GM21367 (cell line): ENCODE measurements around the gene SOX13.
"Not testable (repeated sequence)": the region's sequence is repeated elsewhere in the genome, so short reads cannot be mapped to it uniquely, and the experiment has no call there.

Experiments used
- ATAC-seq: cut with Tn5 transposase; IDR thresholded peaks from one replicate; pipeline ENCODE4 v1.9.1; 2021; ENCODE audit not compliant: unreplicated experiment

The SOX13 gene

DNA sequence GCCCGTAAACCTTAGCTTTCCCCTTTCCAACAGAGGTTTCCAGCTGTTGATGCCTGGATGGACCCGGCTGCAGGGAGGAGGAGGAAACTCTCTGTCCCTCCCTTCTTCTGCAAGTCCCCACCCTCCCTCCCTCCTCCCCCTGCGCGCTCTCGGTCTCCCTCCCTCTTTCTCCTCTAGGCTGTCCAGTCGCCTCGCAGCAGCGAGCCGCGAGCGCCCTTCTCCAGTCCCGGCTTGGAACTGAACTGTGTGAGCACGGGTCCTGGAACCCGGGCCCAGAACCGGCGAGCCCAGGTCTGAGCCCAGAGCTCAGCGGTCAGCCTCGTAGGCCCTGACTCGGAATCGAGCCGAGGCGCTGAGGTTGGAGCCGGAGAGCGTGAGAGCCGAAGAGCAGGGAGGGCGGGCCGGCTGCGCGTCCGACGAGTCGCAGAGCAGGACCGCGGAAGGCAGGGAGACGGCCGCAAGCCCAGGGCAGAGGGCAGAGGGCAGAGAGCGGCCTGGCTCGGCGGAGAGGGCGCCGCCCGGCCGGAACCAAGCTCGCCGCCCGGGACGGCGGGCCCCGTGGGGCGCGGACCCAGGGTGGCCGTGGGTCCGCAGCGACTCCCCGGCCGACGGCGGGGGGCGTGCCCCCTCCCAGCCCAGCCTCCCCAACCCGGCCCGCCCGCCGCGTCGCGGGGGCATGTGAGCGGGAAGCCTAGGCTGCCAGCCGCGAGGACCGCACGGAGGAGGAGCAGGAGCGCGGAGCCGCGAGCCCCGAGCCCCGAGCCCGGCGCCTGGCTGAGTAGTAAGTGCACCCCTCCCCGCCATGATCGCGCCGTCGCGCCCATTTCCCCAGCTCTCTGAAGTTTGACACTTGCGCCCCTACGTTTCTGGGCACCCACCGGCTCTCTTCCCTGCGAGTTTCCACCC, at the start of gene SOX13:
Gene SOX13 (plus strand): TSS at position 185 of the 906 bp plus-strand sequence. CDS start 39,801 bp downstream, outside the sequence.
- no peak for ATAC-seq

GRCh38 chr1:204025917-204026707, 46.8 kb upstream of the SOX13 start:
- ATAC-seq = no peak

GRCh38 chr1:204027446-204027845, 45.5 kb upstream of the SOX13 start:
- no peak for ATAC-seq

GRCh38 chr1:204029016-204029415, 43.9 kb upstream of the SOX13 start:
- no peak for ATAC-seq

GRCh38 chr1:204031098-204031710, 41.7 kb upstream of the SOX13 start:
- ATAC-seq = no peak

DNA sequence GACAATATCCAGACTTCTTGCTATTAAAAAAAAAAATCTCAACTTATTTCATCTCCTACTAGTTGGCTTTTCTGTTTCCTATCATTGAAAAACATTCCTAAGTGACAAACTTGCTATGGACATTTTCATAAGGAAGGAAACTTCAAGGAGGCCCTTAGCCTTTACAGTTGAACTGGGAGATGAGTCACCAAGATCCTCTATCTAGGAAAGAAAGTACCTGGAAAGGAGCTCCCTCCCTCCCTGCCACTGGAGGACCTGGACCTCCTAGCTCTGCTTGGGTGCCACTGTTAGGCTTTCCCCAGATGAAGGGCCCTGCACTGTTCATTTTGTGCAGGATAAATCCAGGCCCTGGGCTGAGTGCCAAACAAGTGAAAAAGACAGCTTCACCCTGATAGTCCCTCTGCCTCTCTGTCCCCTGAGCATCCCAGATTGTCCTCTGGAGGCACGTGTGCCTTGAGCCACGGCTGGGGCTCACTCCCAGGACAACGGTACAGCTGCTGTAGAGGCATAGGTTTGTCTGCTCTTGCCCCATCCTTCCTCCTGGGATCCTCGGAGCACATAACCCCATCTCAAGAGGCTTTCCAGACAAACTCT, 40.2 kb upstream of the SOX13 start:
- no peak for ATAC-seq

GRCh38 chr1:204033306-204033705, 39.6 kb upstream of the SOX13 start:
- no peak for ATAC-seq

- ATAC-seq = no peak
Observed at GRCh38 chr1:204036882-204037655, 35.8 kb upstream of the SOX13 start.

DNA sequence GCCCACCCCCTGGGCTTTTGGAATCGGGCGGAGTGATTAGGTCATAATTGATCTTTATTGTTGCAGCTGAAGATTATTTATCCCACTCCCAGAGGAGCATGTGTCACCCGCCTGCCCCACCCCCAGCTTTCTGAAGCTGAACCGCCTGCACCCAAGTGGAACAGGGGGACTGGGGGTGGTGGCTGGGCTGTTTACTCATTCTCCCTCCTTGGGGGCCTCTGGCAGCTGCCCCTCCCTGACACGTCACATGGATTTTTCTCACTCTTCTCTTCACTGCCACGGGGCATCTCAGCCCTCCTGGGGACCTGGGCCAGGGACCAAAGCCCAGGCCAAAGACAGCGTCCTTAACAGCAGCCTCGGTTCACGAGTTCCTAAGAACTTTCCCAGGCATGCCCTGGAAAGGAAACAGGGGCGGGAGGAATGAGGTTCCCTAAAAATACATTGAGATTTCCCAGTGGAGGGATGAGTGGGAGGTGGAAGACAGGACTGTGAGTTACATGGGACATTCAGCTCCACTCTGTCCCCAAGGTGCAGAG, 31.6 kb upstream of the SOX13 start:
- ATAC-seq = no peak

- ATAC-seq = no peak
Observed at GRCh38 chr1:204041803-204042505, 31.0 kb upstream of the SOX13 start.

DNA sequence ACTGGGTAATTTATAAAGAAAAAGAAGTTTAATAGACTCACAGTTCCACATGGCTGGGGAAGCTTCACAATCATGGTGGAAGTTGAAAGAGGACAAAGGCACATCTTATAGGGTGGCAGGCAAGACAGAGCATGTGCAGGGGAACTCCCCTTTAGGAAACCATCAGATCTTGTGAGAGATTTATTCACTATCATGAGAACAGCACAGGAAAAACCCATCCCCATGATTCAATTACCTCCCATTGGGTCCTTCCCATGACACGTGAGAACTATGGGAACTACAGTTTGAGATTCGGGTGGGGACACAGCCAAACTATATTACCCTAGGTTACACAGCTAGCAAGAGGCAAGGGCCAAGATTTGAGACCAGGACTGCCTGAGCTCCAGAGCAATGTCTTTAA, 30.4 kb upstream of the SOX13 start:
- ATAC-seq = no peak

GRCh38 chr1:204043680-204044079, 29.2 kb upstream of the SOX13 start:
- ATAC-seq = no peak

DNA sequence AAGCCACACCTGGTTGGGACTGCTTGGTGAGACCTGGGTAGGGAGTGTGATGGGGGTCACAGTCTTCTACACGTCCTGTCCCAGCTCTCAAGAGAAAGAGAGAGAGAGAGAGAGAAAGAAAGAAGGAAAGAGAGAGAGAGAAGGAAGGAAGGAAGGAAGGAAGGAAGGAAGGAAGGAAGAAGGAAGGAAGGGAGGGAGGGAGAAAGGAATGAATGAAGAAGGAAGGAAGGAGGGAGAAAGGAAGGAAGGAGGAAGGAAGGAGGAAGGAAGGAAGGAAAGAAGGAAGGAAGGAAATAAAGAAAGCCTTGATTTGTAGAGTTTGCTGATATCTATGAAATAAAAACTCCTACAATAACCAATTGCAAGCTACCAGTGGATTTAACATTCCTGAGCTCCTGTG, 28.5 kb upstream of the SOX13 start:
- ATAC-seq = no peak

DNA sequence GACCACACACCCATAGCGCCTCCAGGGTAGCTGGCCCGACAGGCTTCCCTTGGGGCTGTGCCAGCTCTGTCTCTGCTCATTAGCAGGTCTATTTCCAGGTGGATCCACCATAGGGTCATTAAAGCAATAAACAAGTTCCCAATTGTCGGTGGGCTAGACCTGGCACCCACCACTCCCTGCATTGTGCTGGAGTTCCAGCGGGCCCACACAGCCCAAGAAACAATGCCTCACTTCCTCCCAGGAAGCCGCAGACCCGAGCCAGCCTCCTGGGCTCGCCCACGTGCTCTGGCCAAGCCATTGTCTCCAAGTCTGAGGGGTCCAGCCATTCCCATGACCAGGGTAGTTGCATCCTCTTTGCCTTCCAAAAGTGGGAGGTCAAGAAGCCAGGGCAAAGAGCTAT, 27.5 kb upstream of the SOX13 start:
- ATAC-seq = no peak

GRCh38 chr1:204046346-204046745, 26.6 kb upstream of the SOX13 start:
- ATAC-seq = no peak

GRCh38 chr1:204048796-204049195, 24.1 kb upstream of the SOX13 start:
- not testable (repeated sequence) for ATAC-seq

- ATAC-seq = no peak
Observed at GRCh38 chr1:204051258-204051657, 21.7 kb upstream of the SOX13 start.

DNA sequence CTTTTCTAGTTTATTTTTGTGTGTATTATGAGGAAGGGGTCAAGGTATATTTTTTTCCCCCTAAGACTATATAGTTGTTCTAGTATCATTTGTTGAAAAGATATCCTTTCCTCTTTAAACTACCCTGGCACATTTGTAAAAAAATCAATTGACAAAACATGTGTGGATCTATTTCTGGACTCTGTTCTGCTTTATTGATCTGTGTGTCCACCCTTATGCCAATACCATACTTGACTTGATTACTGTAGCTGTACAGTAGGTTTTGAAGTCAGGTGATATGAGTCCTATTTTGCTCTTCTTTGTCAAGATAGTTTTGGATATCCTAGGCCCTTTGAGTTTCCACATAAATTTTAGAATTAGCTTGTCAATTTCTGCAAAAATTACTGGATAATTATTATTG, 21.2 kb upstream of the SOX13 start:
- ATAC-seq = no peak

DNA sequence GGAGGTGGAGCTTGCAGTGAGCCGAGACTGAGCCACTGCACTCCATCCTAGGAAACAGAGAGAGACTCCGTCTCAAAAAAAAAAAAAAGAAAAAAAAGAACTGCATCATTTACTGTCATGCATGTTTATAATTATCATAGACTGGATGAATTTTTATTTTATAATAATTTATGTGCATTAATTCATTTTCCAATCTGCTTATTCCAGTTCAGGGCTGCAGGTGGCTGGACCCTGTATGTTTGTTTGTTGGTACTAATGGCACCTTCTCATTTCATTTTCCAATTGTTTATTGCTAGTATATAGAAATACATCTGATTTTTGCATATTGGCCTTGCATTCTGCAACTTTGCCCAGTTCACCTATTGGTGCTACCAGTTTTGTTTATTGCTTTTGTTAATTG, 19.0 kb upstream of the SOX13 start:
- ATAC-seq = no peak

- ATAC-seq = no peak
Observed at GRCh38 chr1:204059970-204060369, 12.9 kb upstream of the SOX13 start.
